HG03558 (cell line): ENCODE results near the gene ZNF385B.
"Not testable (repeated sequence)": the region's sequence is repeated elsewhere in the genome, so short reads cannot be mapped to it uniquely, and the experiment has no call there.

Experiments
- ATAC-seq: cut with Tn5 transposase; IDR thresholded peaks from one replicate; pipeline ENCODE4 v1.9.1; 2021; ENCODE audit warnings: moderate number of reproducible peaks; ENCODE audit not compliant: unreplicated experiment; ENCODE audit errors: extremely low read depth

The ZNF385B gene

DNA sequence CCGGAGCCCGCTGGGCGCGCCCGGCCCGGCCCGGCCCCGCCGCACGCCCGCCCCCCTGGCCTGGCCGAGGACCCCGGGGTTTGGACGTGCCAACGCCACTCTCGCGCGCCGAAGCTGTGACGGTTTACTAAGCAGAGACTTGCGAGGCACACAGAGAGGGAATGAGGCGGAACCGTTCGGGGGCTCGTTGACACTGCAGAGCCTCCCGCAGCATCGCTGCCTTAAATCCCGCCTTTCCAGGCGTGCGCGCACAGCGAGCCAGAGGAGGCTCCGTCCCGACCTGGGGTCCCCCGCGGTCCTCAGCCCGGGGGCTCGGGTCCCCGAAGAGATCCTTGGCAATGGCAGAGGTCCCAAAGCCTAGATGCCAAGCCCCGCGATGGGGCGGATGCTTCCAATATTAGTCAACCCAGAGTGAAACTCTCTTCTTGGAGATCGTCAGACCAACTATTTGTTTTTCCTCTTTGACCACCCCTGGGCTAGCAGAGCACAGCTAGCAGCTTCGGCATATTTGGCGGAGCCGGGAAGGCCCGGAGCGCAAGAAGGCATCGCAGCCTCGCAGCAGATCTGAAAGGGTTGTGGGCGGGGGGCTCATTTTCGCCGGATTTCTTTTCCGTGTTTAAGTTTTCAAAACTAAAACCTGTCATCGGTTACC is at the start of gene ZNF385B:
Gene ZNF385B (minus strand): TSS at position 197 of the 652 bp plus-strand sequence.
- no peak for ATAC-seq

- ATAC-seq = no peak
Observed at GRCh38 chr2:179910735-179911113, 49.3 kb upstream of the ZNF385B start.

DNA sequence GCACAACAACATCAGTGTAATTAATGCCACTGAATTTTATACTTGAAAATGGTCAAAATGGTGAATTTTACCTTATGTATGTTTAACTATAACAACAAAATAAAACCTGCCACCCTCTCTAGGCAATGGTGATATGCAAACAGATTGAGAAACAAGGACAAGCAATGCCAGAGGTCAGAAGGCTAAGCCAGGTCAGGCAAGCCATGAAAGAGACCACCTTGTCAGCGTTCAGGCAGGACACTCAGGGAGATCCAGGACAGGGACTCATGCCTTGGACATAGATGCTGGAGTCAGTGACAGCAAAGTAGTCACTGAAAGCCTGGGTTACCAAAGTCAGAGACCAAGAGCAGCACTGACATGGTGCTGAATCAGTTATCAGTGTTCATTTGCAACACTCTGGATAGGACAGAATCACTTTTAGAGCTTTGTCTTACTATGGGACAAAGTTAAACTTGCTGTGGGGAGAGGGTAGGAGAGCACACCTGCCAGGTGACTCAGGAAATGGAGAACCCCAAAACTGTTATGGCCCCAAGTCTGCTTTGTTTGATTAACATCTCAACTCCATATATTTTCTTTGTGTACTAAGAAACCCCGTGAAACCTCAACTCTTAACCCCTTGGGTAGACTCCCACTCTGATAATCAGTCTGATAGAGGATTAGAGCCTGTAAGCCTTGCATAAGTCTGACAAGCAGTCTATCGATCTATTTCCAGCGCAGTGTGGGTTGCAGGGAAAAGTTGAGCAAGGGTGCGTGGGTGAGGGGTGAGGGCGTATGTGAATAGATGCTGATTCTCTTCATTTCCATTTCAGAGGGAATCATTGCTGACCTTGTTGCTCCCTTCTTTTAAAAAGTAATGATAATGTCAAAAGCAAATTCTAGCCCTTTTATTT is 48.7 kb upstream of the ZNF385B start:
- no peak for ATAC-seq

GRCh38 chr2:179900655-179901054 is 39.2 kb upstream of the ZNF385B start:
- no peak for ATAC-seq

DNA sequence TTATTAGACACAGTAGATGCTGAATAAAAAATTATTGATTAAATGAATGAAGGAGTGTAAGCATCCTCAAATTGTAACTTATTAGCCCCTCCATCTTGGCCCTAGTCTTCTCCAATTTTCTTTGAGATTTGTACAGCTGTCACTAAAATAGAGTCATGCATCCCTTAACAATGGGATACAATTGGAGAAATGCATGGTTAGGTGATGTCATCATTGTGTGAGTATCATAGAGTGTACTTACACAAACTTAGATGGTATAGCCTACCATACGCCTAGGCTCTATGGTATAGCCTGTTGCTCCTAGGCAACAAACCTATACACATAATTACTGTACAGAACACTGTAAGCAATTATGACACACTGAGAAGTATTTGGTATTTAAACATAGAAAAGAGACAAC is 38.3 kb upstream of the ZNF385B start:
- ATAC-seq = no peak

DNA sequence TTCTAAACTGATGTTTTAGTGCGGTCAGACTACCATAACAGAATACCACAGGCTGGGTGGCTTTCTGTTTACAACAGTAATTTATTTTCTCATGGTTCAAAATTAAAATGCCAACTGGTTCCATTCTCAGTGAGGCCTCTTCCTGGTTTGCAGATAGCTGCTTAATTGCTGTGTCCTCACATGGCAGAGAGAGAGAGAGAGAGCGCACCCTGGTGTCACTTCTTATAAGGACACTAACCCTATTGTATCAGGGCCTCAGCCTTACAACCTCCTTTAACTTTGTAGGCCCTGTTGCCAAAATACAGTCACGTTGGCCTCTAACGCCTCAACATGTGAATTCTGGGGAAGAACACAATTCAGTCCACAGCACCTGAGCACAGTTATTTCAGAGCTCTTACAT is 37.5 kb upstream of the ZNF385B start:
- peak; percentile 63 for ATAC-seq

DNA sequence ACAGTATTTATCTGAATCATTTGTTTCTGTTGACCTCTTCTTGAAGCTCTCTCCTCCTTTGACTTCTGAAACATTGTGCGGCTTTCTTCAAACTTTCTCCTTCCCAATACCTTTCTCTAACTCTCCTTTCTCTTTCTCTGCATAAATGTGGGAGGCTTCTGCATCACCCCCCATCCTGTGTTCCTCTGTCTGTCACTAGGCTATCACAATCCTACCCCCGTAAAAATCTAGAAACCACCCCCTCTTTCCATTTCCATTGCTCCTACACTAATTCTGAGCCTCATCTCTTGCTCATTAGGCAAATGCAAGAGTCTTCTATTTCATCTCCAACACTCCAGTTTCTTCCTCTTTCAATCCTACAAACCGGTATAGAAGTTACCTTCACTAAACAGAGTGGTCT is 32.2 kb upstream of the ZNF385B start:
- no peak for ATAC-seq

DNA sequence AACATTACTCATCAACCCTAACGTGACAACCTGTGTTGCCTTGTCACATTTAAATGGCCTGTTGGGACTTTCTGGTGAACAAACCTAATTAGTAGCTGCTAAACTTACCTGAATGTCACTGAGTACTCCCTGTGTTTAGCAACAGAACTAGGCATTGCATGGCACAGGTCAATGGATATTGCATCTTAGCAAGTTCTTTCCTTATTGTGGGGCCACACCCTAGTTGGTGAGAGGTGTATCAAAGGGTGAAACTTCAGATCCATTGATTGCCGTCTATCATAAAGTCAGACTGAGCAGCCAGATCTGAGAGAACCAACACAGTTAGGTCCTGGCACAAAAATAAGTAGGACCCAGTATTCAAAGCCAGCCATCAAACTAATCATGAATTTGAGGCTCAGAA is 29.8 kb upstream of the ZNF385B start:
- ATAC-seq = no peak

GRCh38 chr2:179890666-179891065 is 29.3 kb upstream of the ZNF385B start:
- no peak for ATAC-seq

- not testable (repeated sequence) for ATAC-seq
Observed at GRCh38 chr2:179888642-179889041, 27.2 kb upstream of the ZNF385B start.

DNA sequence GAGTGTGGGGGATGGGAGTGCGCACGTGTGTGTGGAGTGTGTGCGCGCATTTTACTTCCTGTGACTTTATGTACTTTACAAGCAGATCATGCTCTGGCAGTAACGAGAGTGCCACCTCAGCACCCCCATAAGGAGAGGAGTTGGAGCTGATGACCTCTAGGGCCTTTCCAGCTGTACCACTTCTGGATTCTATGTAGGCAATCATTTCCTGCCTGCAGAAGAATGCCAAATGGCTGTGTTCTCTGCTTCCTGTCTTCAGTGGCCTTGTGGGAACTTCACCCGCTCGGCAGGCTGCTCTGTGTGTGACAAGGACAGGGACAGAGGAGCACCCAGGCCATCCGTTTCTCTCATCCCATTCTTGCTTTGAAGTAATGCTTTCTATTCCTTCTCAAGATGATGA is 22.8 kb upstream of the ZNF385B start:
- ATAC-seq = no peak

DNA sequence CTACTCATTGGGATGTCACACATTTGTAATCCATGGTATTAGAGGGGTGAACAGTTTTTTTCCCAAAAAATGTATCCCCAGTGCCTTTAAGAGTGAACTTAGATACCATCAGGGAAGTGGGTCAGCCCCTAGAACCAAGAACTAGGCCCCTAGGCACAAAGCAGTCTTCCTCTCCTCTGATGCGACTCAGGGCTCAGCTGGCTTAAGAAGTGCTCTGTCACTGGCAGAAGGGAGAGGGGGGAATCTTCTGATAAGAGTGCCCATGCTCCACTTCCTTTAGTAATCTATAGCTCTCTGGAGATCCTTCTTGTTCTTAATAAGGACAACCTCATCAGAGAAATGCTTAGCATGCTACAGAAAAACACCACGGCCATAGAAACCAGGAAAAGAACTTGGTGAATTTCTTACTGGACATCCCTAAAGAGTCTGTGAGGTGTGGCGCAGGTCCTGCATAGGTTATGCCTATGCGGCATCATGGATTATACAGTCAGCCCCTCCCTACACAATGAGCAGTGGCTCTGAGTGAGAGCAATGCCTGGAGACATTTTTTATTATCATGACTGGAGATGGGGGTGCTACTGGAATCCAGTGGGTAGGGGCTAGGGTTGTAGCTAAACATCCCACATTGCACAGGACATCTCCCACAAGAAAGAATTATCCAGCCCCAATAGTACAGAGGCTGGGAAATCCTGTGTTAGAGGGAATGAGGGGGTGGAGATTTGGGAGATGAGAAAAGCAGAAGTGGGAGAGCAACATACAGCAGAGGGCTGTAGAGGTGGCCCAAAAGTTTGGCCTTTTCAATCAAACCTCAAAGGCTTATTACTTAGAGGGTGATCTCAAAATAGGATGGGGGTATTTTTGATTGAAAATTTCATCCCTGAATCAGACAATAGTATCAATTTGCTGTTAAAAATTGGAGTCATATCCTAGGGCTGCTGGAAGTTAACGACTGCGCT is 21.7 kb upstream of the ZNF385B start:
- no peak for ATAC-seq

DNA sequence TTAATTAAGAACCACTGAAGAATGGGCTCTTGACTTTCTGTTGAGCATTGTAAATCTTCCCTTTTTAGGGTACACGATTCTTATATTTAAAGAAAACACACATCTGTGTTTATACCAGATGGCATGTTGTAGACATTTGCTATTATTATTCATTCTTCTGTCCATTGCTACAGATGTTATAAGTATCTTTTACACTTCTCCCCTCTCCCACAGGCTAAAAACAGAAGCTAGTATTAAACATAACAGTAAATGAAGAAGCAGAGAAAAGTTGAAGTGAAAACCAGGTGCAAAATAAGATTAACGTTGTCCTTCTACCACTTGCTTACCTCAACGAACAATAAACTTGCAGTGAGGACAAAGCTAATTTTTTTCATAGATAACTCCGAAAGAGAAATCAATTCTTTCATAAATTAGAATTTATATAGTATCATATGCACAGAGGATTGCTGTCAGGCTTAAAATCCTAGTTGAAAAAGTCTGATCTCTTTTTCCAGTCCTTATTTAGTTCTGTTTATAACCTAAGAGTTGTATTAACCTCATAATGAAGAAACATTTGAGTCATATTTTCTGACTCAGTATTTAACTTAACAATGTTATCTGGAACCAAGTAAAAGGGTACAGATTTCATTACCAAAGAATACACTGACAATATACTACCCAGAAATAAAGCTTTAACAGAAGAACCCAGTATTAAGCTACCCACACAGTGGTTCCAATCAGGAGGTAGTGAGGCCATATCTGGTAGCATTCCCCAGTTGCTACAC is 16.4 kb upstream of the ZNF385B start:
- no peak for ATAC-seq

GRCh38 chr2:179876266-179876665 is 14.9 kb upstream of the ZNF385B start:
- no peak for ATAC-seq

DNA sequence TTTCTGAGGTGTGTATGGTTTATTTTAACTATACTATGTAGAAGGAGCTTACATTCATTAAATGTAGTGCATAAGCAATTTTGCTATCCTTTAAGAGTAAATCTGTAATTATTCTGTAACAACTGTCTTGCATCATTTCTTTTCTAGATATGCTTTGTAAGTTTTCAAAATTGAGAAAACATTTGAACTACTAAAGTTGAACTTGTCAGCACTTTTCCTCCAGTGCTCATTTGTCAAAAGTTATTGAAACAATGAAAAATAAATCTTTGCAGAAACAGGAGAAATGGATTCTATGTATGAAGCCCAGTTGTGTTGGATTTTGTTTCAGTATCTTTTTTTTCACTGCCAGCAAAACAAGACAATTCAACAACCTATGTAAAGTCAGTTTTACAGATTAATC is 14.5 kb upstream of the ZNF385B start:
- ATAC-seq = no peak

- ATAC-seq = no peak
Observed at GRCh38 chr2:179862898-179863458, 1.6 kb upstream of the ZNF385B start.

GRCh38 chr2:179861027-179861415 is 391 bp downstream of the ZNF385B start:
- ATAC-seq = no peak

- ATAC-seq = no peak
Observed at GRCh38 chr2:179860255-179861026, 971 bp downstream of the ZNF385B start.

- ATAC-seq = no peak
Observed at GRCh38 chr2:179859523-179859922, 1.9 kb downstream of the ZNF385B start.
